NCI-H524 treated with DMSO at 0.1 percent for 48 hours (cell line): Measurements from ENCODE around the gene GOLGA8J.
"Not testable (repeated sequence)": the region's sequence is repeated elsewhere in the genome, so short reads cannot be mapped to it uniquely, and the experiment has no call there.

Experiments used
- DNase-seq: peaks from one replicate; lab custom pipeline; 2025; lab: John Stamatoyannopoulos, UW

GOLGA8J gene, protein sequence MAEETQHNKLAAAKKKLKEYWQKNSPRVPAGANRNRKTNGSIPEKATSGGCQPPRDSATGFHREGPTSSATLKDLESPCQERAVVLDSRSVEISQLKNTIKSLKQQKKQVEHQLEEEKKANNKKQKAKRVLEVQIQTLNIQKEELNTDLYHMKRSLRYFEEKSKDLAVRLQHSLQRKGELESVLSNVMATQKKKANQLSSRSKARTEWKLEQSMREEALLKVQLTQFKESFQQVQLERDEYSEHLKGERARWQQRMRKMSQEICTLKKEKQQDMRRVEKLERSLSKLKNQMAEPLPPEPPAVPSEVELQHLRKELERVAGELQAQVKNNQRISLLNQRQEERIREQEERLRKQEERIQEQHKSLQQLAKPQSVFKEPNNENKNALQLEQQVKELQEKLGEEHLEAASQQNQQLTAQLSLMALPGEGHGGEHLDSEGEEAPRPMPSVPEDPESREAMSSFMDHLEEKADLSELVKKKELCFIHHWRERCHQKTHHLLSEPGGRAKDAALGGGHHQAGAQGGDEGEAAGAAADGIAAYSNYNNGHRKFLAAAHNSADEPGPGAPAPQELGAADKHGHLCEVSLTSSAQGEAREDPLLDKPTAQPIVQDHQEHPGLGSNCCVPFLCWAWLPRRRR

DNA sequence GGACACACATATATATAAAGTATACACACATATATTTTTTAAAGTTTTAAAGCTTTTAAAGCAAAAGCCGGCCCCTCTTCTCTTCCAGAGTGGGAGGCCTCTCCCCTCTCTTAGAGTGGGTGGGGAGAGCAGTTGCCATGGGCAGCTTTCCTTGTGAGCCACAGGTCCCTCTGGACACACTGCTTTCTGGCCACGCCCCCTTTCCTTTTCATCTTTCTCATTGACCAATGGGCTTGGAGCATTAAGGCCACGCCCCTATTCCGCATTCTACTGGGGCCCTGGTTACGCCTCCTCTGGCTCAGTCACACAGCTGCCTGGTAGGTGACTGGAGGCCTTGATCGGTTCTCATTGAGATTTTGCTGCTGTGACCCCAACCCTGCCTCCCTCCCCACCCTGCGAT lies at the start of gene GOLGA8J:
Gene GOLGA8J (plus strand): TSS at position 301 of the 400 bp plus-strand sequence. CDS start 98 bp downstream, at position 399.
- not testable (repeated sequence) for DNase-seq

DNA sequence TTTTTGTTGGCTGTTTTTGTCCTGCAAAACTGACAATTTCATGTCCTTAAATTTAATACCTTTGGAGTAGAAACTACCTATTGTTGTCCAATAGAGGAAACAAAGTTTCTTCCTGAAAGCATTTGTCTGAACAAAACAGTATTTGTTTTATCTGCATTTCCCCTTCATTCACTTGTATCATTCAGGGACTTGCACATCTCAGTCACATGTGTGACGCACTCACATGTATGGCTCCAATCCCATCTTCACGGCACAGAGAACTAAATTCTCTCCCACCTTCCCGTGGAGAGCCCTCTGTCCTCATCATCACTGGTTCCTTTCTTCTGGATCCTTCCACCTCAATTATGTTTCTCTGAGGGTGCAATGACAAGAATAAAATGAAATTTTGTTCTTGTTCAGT lies 49.5 kb upstream of the GOLGA8J start:
- DNase-seq: no peak

DNA sequence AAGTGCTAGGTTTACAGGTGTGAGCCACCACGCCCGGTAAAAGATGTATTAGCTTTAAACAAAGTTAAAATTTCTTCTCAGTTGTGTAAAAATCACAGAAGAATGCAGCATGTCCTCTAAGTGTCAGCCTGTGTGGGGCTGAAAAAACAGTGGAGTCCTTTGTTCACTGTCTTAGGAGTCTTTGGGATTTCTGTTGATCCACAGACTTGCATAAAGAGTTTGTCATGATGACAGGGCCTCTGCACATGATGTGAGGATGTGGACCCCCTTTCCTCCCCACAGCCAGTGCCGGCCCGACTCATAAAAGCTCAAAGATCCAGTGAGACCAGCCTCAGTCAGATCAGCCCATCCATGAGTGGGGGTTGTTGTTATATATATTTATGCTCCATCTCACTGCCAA lies 49.0 kb upstream of the GOLGA8J start:
- no peak for DNase-seq

DNA sequence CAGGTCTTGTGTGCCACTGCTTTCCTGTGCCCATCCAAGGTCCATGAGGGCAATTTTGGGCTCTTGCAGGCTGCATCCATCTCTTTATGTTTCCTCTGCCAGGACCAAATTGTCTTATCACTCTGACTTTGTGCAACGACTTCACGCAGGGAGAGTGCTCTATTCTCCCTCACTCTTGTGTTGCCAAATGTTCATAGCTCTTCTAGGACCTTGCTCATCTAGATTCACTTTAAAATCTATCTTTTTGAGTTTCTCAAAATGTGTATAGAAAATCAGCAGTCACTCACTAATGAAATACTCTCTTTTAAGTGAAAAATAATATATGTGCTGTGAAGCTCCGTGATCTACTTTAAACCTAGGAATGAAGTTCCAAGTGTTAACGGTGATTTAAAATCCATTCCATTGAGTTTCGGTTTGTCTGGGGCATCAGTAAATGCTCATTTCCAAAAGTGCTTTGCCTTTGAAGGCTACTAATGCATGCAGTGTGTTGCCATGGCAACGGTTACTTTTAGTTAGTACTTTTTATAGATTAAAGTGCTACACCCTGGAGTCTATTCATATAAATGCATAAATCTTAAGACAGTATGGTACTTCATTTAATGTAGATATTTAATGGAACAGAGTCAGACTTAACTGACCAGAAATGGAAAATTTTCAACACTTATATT lies 46.6 kb upstream of the GOLGA8J start:
- DNase-seq: no peak

DNA sequence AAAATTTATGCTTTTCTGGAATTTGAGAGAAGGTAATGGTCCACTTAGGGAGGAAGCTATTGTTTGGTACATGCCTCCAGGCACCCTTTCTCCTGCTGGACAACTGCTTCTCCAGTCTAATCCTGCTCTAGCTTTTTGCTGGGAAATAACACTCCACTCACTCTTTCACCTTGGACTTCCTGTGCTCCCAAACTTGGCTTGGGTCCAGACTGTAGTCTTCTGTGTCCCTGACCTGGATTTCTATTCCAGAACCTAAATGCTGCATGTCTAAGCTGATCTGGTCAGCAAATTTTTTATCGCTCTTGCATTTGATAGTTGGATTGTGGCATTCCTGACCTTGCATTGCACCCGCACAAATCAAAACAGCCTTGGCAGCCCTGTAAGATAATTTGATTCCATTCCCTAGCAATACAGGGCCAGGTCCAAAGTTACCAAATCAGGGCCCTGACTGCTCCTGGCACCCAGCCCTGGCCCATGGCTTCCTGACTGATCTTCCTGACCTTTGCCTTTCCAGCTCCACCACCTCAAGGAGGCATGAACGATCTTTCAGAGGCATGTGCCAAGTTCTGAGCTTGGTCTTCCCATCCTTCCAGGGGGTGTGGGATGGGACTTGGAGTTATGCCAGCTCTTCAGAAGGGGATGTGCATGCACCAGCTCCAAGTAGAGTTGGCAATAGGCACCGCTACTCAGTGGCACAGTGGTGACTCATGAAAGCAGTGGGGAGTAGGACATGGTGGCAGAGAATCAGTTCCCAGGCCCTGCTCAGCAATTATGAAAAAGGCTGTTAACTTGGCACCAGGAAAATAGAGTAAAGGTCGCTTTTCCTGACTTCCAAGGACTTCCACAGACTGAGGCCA lies 43.9 kb upstream of the GOLGA8J start:
- no peak for DNase-seq

DNA sequence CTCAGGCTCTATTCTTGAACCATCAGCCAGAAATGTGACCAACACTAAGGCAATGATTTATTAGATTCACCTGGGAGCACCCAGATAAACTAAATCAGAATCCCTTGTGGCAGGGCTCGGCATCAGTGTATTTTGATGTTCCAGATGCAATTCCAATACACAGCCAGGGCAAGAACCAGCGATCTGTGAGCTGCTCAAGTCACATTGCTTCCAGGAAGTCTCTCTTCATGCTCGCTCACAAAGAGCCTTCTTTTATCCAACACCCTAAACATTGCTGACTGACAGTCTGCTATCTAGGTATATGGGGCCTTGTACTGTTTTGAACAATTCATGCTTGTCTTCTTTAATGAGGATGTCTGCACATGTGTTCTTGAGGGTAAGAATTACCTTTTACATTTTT lies 40.9 kb upstream of the GOLGA8J start:
- DNase-seq: no peak

DNA sequence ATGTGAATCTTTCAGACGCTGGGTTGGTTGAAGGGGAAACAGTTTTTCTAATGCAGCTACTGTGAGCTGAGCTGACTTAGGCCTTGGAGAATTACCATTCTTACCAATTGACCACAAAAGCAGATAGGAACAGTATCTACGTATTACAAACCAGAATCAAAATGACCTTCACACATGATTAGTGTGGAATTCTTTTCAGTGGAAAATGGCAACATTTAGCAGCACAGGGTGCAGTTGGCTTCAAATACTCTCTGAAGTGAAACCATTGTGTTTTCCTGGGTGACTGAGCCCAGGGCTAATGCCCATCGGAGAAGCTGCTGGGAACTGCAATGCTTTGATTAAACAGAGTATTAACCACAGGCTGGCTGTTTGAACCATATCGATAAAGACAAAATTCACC lies 40.2 kb upstream of the GOLGA8J start:
- DNase-seq: no peak

DNA sequence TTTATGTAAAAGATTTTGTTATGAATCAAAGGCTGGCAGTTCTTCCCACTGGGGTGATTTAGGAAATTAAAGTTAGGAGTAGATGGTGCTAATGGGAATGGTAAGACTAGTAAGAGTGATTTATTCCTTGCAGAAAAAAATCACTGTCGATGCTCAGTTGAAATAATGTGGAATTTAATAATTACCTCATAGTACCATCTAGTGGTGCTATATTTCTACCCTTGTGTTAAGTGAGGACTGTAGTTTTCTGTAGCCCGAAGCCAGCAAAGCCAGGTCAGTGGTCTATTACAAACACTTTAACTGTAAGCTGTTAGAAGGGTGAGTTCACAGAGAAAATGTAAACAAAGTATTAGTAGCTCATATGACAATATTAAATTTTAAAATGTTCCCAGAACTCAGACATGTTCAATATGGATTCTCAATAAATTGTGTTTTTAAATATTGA lies 39.5 kb upstream of the GOLGA8J start:
- DNase-seq: no peak

DNA sequence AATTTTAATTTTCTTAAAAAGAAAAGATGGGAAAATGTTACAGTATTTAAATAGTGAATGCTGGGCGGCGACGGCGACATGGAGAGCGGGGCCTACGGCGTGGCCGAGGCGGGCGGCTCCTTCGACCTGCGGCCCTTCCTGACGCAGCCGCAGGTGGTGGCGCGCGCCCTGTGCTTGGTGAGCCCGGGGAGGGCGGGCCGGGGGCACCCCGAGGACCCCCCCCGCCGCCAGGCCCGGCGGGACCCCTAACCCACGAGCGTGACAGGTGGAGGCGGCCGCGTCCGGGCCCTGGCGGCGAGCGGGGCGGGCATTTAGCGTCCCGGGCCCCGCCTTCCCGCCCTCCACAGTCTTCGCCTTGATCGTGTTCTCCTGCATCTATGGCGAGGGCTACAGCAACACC lies 38.4 kb upstream of the GOLGA8J start:
- no peak for DNase-seq

DNA sequence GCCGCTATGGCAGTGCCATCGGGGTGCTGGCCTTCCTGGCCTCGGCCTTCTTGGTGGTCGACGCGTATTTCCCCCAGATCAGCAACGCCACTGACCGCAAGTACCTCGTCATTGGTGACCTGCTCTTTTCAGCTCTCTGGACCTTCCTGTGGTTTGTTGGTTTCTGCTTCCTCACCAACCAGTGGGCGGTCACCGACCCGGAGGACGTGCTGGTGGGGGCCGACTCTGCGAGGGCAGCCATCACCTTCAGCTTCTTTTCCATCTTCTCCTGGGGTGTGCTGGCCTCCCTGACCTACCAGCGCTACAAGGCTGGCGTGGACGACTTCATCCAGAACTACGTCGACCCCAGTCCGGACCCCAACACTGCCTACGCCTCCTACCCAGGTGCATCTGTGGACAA lies 37.9 kb upstream of the GOLGA8J start:
- DNase-seq: not testable (repeated sequence)

DNA sequence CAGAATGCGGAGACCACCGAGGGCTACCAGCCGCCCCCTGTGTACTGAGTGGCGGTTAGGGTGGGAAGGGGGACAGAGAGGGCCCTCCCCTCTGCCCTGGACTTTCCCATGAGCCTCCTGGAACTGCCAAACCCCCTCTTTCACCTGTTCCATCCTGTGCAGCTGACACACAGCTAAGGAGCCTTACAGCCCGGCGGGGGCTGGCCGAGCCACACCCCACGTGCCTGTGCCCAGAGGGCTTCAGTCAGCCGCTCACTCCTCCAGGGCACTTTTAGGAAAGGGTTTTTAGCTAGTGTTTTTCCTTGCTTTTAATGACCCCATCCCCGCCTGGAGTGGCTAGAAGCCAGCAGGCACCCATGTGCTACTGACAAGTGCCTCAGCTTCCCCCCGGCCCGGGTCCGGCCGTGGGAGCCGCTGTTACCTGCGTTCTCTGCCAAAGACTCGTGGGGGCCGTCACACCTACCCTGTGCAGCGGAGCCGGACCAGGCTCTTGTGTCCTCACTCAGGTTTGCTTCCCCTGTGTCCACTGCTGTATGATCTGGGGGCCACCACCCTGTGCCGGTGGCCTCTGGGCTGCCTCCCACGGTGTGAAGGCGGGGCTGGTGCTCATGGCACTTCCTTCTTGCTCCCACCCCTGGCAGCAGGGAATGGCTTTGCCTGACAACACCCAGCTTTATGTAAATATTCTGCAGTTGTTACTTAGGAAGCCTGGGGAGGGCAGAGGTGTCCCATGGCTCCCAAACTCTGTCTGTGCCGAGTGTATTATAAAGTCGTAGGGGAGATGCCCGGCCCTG lies 37.3 kb upstream of the GOLGA8J start:
- DNase-seq: not testable (repeated sequence)

DNA sequence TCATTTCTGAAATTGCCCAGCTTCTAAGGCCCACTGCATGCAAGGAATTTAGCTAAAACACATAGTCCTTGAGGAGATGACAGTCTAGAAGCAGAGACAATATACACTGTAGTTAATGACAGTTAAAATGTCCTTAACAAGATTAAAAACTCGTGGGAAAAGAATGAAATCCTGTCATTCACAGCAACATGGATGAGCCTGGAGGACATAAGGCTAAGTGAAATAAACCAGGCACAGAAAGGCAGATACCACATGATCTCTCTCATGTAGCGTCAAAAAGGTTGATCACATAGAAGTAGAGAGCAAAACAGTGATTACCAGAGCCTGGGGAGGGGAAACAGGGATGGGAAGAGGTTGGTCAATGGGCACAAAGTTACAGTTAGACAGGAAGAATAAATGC lies 36.3 kb upstream of the GOLGA8J start:
- DNase-seq: no peak

DNA sequence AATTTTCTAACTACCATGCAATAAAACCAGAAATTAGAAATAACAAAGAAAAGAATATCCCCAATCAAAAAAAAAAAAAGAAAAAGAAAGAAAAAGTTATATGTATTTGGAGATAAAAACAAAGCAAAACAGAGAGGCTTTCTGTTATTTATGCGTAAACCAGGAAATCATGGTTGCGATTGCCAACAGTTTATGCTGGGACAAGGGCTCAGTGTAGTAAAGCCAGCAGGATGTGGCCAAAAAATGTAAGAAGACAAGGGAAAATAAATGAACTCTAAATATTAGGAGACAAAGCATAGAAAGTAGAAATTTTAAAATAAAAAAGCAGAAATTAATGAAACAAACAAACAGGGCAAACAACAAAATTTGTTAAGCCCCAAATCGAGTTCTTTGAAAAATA lies 27.2 kb upstream of the GOLGA8J start:
- DNase-seq: no peak

DNA sequence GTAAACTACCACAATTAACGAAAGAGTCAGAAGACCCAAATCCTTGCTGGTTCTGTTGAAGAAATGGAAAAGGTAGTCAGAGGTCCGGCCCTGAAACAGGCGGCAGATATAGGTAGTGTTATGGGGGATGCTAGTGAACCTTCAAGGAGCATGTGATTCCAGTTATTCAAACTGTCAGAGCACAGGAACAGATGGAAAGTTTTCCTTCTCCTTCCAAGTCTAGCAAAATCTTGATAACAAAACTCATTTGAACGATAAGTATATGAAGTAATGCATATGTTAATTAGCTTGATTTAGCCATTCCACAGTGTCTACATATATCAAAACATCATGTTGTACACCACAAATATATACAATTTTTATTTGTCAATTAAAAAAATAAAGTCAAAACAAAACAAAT lies 26.6 kb upstream of the GOLGA8J start:
- no peak for DNase-seq

DNA sequence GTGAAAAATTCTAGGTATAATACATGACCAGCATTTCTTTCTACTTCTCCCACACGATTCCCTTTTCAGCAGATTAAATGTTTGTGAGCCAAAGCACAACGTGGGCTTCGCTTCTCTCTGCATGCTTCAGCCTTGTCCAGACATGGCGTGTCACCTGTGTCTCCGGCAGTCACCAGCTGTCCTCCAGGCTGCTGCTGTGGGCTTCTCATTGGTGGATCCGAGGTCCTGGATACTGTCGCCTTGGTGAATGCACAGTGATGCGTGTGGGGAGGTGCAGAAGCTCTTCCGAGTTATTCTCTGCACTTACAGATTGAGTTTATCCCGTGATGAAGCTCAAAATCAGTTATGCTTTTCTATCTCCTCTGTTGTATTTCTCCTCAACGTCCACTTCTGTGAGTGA lies 23.0 kb upstream of the GOLGA8J start:
- no peak for DNase-seq

DNA sequence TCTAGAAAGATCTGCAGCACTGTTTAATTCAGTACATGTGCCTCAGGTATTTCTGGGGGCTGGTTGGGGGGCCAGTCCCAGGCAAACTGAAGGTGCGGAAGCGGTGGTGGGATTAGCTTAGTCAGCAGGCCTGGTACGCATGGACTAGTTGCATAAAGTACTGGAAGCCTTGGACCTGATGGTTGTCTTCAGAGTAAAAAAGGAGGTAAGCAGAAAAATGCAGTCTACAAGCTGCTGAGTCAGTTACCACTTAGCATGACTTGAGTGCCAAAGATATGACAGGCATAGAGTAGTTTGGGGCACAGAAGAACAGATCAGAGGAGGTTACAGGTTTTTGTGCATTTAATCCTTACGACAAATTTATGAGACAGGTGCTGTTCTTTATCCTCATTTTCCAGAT lies 19.9 kb upstream of the GOLGA8J start:
- DNase-seq: no peak

DNA sequence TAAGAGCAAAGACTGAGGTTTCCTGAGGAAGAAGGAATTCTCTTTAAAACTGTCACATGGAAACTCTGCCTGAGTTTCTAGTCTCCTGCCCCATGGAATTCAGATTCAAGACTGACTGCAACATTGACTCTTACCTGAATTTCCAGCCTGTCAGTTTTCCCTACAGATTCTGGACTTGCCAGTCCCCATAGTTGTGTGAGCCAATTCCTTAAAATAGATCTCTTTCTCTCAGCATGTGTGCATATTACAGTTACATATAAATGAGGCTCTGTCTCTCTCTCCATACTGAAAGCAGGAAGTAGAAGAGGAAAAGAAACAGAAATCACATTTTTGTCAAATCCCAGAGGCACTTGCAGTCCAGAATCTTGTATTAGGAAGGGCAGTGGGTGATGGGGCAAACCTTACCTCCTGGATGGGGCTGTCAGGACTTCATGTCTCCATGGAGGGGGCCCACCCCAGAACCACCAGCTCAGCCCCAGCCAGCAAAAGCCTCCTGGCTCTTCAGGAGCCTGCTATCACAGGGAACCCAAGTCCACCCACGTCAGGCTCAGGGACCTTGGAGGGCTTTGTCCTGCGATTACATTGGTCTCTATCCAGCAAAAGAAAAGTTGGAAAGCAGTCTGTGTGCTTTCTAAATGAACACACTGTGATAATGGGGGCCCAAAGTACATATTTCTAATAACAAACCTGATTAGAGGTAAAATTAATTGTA lies 18.8 kb upstream of the GOLGA8J start:
- DNase-seq: no peak

DNA sequence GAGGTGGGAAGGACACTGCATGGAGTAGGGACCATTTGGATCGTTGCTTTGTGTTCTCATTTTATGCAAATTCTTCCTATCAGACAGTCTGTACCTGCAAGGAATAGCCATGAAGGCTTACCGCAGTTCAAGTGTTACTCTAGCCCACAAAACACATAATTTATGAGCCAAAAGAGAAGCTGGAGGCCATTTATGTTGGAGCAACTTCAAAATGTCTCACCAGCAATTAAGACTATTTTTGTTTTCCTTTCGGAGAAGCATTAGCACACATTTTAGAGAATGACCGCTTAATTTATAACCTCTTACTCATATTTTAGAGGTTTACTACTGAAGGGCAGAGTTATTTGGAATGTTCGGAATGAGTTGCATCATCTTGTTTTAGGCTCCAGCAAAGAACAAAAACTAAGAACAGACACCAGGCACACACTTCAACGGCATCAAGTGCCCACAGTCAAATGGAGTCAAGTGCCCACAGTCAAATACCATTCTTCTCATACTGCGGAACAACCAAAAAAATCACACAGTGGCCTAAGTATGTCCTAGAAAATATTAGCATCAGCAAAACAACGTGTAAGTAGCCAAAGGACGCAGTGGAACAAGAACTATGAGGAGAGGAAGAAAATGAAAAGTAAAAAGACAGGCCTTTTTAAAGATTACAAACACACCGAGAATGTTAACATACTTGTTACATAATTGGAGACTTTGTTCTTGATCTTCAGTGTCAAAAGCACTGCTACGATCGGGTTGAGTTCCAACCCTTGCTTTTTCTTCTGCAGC lies 17.5 kb upstream of the GOLGA8J start:
- DNase-seq: no peak

DNA sequence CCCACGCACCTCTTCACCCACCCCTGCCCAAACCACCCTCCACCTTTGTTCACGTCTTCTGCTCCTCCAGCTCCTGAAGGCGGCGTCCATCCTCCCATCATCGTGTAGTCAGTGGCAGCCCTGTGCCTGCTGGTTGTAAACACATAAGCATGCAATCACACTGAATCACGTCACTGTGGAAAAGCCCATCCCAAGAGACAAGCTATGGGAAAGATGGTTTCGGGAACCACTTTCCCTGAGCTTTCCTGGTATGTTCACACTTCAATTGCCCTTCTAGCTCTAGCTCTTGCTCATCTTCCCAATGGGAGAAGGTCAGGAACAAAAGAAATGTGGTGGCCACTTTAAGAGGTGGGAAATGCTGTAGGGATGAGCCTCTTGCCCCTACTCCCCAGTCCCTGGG lies 14.4 kb upstream of the GOLGA8J start:
- DNase-seq: no peak

DNA sequence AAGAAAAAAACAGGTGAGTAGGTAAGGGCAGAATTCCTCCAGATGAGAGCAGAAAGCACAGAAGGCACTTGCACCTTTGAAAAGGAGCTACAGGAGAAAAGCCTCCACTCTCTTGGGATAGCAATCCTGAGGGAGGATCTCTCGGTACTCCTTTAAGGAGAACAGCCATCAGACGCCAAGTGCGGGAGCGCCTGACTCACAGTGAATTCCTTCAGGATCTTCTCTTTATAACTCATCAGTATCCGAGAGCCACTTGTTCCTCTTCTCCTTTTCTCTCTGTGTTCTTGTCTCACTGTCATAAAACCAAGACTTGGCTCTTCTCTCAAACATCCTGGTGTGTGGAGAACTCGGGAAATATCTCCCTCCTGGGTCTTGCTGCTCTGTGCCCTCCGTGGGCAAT lies 10.1 kb upstream of the GOLGA8J start:
- no peak for DNase-seq
